SKM-1 treated with dmso at 0.1 percent for 144 hours (cell line): ENCODE measurements around the gene NXPE3.

ENCODE experiments used
- DNase-seq: peaks from one replicate; lab custom pipeline; 2025; ENCODE audit not compliant: unreplicated experiment; lab: John Stamatoyannopoulos, UW

The NXPE3 gene

GRCh38 chr3:101828276-101828675, 49.3 kb downstream of the NXPE3 start:
- no peak for DNase-seq

GRCh38 chr3:101828691-101829436, 49.9 kb downstream of the NXPE3 start:
- no peak for DNase-seq

GRCh38 chr3:101829437-101829830, 50.4 kb downstream of the NXPE3 start:
- DNase-seq: no peak

- no peak for DNase-seq
These were observed 50.9 kb downstream of the NXPE3 start for GRCh38 chr3:101829874-101830273.

- DNase-seq: no peak
These were observed 54.5 kb downstream of the NXPE3 start for GRCh38 chr3:101833446-101833974.

GRCh38 chr3:101835676-101836075, 56.7 kb downstream of the NXPE3 start:
- DNase-seq: no peak

- no peak for DNase-seq
These were observed 57.1 kb downstream of the NXPE3 start for GRCh38 chr3:101836160-101836559.

- peak; percentile 74 for DNase-seq
These were observed 57.9 kb downstream of the NXPE3 start for GRCh38 chr3:101836652-101837598.

- DNase-seq: no peak
These were observed 59.7 kb downstream of the NXPE3 start for GRCh38 chr3:101838691-101839090.

GRCh38 chr3:101840066-101840465, 61.1 kb downstream of the NXPE3 start:
- no peak for DNase-seq

- no peak for DNase-seq
These were observed 63.4 kb downstream of the NXPE3 start for GRCh38 chr3:101842245-101842934.

- no peak for DNase-seq
These were observed 63.9 kb downstream of the NXPE3 start for GRCh38 chr3:101842935-101843330.

GRCh38 chr3:101845425-101845824, 66.4 kb downstream of the NXPE3 start:
- DNase-seq: no peak

GRCh38 chr3:101846709-101847108, 67.7 kb downstream of the NXPE3 start:
- no peak for DNase-seq

- DNase-seq: no peak
These were observed 68.3 kb downstream of the NXPE3 start for GRCh38 chr3:101847328-101847727.

GRCh38 chr3:101848326-101848725, 69.3 kb downstream of the NXPE3 start:
- DNase-seq: no peak

GRCh38 chr3:101848754-101849713, 70.0 kb downstream of the NXPE3 start, which contains the start of gene NFKBIZ:
TSS of gene NFKBIZ (plus strand) at chr3:101849514. CDS start at chr3:101849629, 115 bp downstream.
- DNase-seq: peak; percentile 85

- DNase-seq: peak; percentile 21
These were observed 70.8 kb downstream of the NXPE3 start for GRCh38 chr3:101849714-101850245.

GRCh38 chr3:101850246-101851051, 71.4 kb downstream of the NXPE3 start:
- no peak for DNase-seq
